Choroid plexus epithelial cell (primary cell): ENCODE measurements around the gene FAM124A.

Experiments
- DNase-seq: peaks from one replicate; pipeline ENCODE4 v3.0.0-alpha.2; 2010; ENCODE audit warnings: low read depth
- H3K4me3 ChIP-seq: 2 replicates; pipeline ENCODE4 v1.5.1; 2011; ENCODE audit warnings: low read depth, mild to moderate bottlenecking, control low read depth, low read length, moderate library complexity
- TF ChIP-seq, protein P1 (sequence below): conservative IDR thresholded peaks from 2 replicates; pipeline ENCODE4 v1.5.1; 2011; ENCODE audit warnings: low read depth, mild to moderate bottlenecking, control low read depth, inconsistent platforms, low read length, moderate library complexity

The FAM124A gene

GRCh38 chr13:51303063-51303552 is 80.9 kb downstream of the FAM124A start:
- H3K4me3 ChIP-seq = no peak overlapping the region
- TF ChIP-seq, protein P1, sequence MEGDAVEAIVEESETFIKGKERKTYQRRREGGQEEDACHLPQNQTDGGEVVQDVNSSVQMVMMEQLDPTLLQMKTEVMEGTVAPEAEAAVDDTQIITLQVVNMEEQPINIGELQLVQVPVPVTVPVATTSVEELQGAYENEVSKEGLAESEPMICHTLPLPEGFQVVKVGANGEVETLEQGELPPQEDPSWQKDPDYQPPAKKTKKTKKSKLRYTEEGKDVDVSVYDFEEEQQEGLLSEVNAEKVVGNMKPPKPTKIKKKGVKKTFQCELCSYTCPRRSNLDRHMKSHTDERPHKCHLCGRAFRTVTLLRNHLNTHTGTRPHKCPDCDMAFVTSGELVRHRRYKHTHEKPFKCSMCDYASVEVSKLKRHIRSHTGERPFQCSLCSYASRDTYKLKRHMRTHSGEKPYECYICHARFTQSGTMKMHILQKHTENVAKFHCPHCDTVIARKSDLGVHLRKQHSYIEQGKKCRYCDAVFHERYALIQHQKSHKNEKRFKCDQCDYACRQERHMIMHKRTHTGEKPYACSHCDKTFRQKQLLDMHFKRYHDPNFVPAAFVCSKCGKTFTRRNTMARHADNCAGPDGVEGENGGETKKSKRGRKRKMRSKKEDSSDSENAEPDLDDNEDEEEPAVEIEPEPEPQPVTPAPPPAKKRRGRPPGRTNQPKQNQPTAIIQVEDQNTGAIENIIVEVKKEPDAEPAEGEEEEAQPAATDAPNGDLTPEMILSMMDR = no peak
- DNase-seq = no peak

DNA sequence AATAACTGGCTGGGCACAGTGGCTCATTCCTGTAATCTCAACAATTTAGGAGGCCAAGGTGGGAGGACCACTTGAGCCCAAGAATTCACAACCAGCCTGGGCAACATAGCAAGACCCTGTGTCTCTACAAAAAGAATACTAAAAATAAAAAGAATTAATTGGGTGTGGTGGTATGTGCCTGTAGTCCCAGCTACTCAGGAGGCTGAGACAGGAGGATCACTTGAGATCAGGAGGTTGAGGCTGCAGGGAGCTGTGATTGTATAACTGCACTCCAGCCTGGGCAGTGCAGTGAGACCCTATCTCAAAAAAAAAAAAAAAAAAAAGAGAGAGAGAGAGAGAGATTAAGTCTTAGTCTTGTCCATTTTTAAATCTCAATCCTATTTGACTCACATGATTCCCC is 81.7 kb downstream of the FAM124A start:
- DNase-seq = no peak
- no peak overlapping the region for H3K4me3 ChIP-seq
- TF ChIP-seq, protein P1 = no peak

DNA sequence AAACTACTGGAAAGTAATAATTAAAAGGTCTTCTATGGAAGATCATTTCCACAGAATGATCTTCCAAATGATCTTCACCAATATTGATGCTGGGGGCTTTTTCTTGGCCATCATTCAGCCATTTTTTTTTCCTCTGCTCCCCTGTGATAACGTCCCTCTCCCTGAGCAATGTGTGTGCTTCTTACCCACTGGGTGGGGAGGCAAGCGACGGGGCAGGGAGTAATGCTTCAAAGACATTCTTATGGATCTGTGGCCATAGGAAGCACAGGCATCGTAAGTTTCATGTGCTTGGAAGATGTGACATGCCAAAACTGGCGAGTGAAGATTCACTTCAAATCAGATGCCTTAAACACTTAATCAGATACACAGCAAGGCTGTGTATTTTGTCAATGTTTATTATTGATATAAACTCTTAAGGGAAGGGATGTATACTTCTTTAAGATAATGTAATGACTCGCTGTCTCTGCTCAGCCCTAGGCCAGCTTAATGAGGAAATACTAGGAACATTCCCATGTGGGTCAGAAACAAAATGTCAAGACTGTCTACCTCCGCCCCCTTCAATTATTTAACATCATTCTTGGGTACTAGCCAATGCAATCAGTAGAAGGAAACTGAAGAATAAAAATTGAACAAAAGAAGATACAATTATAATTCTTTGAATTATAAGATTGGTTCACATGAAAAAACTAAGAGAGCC is 83.2 kb downstream of the FAM124A start:
- no peak overlapping the region for H3K4me3 ChIP-seq
- TF ChIP-seq, protein P1 = no peak
- peak; percentile 12 for DNase-seq

- TF ChIP-seq, protein P1 = no peak
- no peak for DNase-seq
- no peak overlapping the region for H3K4me3 ChIP-seq
These were observed 86.6 kb downstream of the FAM124A start for GRCh38 chr13:51308781-51309180.

DNA sequence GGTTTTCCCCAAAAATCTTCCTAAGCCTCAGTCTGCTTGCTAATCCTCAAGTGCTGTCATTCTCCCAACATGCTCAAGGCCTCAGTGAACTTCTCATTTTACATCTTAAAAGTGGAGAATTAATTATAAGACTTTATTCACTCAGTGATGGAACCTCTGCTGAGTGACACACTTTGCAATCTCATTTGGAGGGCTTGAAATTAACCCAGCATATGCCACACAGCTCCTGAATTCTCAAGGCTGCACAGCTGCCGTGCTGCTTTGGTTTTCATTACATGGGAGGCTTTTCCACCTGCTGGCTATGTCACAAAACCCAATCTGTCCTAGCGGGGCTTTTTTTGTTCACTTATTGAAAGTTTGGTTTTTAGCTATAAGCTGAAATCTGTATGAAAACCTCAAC is 89.0 kb downstream of the FAM124A start:
- DNase-seq = no peak
- TF ChIP-seq, protein P1 = no peak
- H3K4me3 ChIP-seq = no peak overlapping the region

- TF ChIP-seq, protein P1 = no peak
- H3K4me3 ChIP-seq = no peak overlapping the region
- DNase-seq = no peak
These were observed 89.8 kb downstream of the FAM124A start for GRCh38 chr13:51311957-51312520.

DNA sequence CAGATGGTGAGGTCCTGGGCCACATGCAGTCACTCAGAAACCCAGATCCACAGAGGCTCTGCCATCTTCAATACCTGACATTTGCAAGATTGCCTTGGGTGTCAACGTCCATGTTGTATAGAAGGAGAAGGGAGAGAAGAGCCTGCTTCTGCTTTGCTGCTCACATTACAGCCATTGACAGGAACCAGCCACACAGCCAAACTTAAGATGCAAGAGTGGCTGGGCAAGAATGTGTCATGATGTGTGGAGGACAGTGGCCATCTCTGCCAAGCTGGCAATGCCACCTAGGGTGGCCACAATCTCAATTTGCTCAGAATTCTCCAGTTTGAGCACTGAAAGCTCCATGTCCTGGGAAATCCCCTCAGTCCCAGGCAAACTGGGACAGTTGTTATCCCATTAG is 91.4 kb downstream of the FAM124A start:
- H3K4me3 ChIP-seq = no peak overlapping the region
- TF ChIP-seq, protein P1 = no peak

More for the DNA sequence above, 91.4 kb downstream of the FAM124A start:
- DNase-seq = no peak
